GM18870 (cell line): ENCODE data around the gene GSTA2.
"Not testable (repeated sequence)": the region's sequence is repeated elsewhere in the genome, so short reads cannot be mapped to it uniquely, and the experiment has no call there.

Experiments
- ATAC-seq: cut with Tn5 transposase; IDR thresholded peaks from one replicate; pipeline ENCODE4 v1.9.1; 2021; ENCODE audit warnings: moderate library complexity; ENCODE audit not compliant: unreplicated experiment

The GSTA2 gene

DNA sequence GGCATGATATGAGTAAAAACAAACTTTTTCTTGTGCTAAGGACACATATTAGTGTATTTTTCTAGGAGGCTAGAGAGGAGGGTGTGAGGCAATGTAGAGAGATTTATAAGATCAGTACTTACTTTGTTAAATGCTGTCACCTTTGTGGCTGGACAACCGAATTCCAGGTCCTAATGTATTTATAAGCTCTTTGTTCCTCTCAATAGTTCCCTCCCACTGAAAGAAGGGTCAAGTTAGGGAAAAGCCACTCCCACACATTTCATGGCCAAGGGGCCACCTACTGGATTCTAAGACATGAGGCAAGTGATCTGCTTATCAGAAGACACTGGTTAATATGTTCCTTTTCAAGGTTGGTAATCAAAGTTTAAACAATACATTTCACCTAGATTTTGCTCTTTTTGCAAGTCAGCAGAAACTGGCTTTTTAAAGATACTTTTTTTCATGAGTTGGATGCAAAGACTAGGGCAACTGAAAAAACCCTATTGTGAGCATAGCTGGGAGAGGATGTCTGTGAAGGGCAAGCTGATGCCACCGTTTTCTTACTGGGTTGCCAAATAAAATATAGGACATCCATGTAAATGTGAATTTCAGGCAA, at the start of gene GSTA2:
GSTA2 (minus strand) TSS at position 154 of the 595 bp plus-strand sequence. CDS start 5,528 bp downstream, outside the sequence.
- not testable (repeated sequence) for ATAC-seq

DNA sequence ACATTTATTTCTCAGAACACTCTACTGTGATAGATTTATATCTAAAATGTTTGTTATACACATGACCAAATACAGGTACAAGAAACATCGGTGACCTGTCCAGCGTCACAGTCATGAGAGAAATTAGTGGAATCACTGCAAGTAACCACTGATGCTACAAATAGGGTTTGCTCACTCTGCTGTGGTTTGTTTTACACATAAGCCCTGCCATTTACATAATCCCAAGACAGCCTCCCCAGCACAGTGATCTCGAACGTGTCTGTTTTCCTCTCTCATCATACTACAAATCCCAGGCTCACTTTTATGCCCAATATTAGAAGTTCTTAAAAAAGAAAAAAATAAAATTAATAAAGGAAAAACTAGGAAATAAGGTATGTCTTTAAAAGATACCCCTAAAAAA, 46.5 kb upstream of the GSTA2 start:
- ATAC-seq, result not testable (repeated sequence)

DNA sequence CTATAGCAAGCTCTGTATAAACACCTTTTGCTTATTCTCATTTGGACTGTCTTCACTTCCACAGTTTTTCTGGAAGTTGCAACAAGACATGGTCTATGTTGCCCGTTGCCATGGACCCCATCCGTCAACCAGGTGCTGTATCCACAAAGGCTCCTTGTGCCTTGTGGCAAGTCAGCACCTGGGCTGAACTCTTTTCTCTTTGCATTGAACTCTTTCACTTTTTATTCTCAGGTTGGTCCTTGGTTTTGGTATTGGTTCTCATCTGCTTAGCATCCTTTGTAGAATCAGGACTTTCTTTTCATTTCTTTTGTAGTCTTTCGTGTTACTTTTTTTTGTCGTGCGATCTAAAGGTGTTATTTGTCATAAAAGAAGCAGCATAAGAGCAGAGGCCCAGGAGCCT, 45.4 kb upstream of the GSTA2 start:
- ATAC-seq, result no peak

DNA sequence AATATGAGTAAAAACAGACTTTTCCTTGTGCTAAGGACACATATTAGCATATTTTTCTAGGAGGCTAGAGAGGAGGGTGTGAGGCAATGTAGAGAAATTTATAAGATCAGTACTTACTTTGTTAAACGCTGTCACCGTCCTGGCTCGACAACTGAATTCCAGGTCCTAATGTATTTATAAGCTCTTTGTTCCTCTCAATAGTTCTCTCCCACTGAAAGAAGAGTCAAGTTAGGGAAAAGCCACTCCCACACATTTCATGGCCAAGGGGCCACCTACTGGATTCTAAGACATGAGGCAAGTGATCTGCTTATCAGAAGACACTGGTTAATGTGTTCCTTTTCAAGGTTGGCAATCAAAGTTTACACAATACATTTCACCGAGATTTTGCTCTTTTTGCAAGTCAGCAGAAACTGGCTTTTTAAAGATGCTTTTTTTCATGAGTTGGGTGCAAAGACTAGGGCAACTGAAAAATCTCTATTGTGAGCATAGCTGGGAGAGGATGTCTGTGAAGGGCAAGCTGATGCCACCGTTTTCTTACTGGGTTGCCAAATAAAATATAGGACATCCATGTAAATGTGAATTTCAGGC, 40.5 kb upstream of the GSTA2 start, which contains the start of gene GSTA1:
GSTA1 (minus strand) TSS at position 149 of the 588 bp plus-strand sequence. CDS start 4,549 bp downstream, outside the sequence.
- not testable (repeated sequence) for ATAC-seq

DNA sequence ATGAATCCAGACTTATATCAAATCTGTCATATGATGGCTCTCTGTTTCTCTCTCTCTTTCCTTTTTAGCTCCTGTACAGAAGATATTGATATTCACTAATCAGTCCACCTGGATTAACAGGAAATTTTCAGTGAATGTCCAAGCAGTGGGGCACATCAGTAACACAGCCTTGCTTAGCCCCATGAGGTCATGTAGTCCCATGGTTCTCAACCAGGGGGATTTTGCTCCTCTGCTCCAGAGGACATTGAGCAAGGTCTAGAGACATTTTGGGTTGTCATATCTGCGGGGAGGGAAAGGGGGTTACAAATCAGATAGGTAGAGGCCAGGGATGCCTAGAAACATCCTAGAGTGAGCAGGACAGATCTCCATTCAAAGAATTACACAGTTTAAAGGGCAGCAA, 39.5 kb upstream of the GSTA2 start:
- ATAC-seq, result no peak

DNA sequence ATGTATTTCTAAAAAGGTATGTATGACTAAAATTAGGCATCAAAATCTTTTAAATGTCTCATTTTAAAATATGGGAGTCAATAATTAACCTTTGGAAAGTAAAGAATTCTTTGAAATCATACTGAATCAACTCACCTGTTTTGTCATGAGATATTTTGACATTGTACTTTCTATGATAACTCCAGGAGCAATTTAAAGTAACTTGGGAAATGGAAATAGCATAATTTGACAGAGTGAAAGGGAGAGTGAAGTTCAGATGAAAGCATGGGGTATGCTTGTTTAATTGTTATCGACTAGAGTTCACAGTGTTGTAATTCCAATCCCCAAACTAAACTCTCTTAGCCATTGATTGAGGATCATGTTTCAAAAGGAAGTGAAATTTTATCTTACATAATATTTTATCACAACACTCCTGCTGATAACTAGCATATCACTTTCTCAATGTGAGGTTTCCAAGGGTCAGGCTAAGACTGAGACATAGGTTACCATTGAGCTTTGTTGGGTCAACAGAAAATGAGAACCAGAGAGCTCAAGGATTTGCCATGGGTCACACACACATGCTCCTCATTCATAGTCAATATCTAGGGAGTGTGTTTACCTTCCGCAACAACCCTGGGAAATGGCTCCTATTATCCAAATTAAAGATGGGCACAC, 38.0 kb upstream of the GSTA2 start:
- no peak for ATAC-seq

DNA sequence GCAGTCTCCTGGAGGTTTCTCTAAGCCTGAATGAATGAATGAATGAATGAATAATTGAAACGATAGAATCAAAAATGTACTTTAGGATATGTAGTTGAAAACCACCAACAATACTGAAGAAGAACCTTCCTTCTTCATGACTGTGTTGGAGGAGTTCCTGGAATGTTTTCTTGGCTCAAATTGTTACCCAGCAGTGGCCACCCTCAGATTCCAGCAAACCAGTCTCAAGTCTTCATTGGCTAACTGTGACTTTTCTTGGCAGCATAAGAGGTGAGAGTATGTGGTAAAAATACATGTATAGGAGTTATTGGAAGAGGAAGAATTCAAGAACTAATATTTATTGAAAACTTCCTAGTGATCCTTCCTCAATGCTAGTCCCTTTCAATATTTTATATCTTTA, 36.0 kb upstream of the GSTA2 start:
- ATAC-seq, result not testable (repeated sequence)

DNA sequence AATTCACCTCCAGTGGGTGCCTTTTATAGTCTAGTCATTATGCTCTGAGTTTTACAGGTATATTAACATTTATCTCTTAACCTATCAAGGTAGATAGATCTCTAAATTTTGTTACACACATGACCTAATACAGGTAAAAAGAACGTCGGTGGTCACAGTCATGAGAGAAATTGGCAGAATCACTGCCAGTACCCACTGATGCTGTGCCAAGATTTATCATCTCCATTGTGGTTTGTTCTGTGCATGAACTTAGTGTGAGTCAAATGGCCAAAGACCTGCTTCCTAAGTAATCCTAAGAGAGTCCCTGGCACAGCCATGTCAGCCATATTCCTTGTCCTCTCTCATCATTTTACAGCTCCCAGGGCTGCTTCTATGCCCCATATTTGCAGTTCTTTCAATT, 31.1 kb upstream of the GSTA2 start:
- ATAC-seq, result not testable (repeated sequence)

DNA sequence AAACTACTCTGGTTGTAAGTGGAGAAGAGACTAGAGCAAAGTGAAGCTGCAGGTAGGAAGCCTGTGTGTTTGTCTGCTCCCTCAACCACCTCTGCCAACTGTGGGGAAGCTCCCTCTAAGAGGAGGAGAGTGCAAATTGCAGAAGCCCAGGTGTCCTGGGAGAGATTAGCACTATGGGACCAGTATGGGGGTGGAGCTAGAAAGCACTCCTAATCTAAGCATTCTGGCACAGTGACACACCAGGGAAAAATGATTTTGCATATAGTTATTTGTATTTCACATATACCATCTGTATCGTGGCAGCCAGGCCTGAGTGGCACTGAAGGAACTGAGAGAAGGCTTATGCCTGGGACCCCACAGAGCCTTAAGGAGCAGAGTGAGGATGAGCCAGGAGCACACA, 27.6 kb upstream of the GSTA2 start:
- no peak for ATAC-seq

DNA sequence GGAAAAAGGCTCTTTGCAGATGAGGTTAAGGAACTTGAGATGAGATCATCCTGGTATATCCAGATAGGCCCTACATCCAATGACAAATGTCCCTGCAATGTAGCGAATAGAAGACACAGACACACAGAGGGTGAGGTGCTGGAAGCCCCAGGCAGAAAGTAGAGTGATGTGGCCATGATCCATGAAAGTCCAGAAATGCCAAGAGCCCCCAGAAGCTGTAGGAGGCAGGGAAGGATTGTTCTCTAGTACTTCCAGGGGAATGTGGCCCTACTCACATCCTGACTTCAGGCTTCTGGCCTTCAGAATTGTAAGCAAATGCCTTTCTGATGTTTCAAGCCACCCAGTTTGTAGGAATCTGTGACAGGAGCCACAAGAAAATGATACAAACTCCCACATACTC, 26.4 kb upstream of the GSTA2 start:
- not testable (repeated sequence) for ATAC-seq

DNA sequence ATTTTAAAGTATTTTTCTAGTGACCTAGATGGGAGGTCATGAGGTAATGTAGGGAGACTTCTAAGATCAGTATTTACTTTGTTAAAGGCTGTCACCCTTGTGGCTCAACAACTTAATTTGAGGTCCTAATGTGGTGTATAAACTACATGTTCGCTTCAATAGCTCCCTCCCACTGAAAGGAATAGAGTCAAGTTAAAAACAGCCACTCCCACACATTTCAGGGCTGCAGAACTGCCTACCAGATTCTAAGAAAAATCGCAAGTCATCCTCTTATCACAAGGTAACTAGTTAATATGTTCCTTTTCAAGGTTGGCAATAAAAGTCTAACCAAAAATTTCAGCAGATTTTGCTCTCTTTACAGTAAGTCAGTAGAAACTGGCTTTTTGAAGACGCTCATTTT, 25.2 kb upstream of the GSTA2 start:
- ATAC-seq, result no peak

DNA sequence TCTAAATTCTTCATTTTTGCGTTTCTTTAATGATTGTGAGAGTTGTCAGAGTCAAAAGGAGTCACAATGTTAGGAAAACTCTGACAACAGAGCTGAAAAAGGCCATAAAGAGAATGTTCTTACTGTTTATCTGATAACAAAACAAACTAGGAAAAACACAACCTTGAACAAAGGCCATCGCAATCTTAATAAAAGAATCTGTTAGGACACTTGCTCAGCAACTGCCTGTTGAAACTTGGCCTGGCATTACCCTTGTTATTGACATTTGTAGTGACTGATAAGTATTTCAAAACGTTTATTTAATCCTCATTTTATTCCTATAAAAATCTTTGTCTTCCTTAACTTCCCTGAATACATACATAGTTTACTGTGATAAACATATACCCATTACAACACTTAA, 24.6 kb upstream of the GSTA2 start:
- ATAC-seq, result no peak

DNA sequence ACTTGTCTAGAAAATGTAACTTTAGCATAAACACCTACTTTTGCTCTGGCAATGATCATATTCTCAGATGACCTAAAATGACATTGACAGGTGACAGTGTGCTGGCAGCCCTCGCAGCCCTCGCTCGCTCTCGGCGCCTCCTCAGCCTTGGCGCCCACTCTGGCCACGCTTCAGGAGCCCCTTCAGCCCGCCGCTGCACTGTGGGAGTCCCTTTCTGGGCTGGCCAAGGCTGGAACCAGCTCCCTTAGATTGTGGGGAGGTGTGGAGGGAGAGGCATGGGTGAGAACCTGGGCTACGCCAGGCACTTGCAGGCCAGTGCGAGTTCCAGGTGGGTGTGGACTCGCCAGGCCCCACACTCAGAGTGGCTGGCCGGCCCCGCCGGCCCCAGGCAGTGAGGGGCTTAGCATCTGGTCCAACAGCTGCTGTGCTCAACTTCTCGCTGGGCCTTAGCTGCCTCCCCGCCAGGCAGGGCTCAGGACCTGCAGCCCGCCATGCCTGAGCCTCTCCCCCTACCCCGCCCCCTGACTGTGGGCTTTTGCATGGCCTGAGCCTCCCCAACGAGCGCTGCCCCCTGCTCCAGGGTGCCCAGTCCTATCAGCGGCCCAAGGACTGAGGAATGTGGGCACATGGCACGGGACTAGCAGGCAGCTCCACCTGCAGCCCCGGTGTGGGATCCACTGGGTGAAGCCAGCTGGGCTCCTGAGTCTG, 23.1 kb upstream of the GSTA2 start:
- no peak for ATAC-seq

DNA sequence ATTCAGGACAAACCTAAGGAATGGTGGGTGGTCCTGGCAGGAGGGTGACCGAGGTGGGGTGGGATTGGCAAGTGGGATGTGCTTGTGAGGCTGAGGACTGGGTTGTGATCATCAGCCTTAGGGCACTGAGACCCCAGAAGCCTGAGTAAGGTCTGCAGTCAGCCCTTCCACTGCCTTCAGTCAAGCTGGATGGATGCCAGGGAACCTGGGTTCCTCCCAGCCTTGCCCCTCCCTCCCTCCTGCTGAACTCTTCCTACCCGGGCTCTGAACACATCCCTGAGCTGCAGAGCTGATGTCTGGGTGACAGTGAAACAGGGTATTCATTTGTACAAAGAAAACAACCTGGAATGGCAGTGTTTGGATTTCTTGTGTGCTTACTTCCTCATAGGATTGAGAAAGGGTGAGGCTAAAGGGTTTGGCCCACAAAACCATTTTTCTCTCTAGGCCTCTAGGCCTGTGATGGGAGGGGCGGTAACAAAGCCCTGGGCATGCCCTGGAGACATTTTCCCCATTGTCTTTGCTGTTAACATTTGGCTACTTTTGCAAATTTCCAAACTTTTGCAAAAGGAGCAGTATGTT, 19.5 kb upstream of the GSTA2 start:
- not testable (repeated sequence) for ATAC-seq

DNA sequence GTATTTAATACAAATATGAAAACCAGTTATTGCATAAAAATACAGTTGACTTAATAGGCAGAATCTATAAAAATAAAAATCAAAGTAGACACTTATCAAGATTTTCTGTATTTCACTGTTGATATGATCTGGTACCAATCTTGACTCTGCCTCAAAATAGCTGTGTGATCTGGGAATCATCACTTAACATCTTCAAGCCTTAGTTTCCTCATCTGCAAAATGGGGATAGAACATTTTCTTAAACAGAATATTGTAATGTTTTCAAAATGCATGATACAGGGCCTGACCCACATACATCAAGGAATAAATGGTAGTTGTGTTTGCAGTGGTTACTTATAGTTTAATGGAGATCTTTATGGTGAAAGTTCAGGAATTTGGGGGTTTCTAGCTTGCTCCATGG, 18.9 kb upstream of the GSTA2 start:
- ATAC-seq, result not testable (repeated sequence)

DNA sequence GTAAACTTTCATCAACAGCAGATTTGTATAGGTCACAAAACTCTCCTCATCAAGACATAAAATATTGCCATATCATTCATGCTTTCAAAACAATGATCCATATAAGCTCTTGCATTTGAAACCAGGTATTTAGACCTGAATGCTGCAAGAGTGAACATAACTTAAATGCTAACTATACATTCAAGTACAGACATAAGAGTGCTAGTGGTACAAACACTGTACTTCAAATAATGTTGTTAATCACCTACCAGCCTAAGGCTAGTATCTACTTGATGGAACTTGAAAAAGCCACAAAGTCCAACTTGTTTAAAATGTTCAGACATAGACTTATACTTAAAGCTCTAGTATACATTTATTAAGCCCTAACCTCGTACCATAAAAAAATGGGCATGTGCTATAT, 16.0 kb upstream of the GSTA2 start:
- ATAC-seq, result no peak

DNA sequence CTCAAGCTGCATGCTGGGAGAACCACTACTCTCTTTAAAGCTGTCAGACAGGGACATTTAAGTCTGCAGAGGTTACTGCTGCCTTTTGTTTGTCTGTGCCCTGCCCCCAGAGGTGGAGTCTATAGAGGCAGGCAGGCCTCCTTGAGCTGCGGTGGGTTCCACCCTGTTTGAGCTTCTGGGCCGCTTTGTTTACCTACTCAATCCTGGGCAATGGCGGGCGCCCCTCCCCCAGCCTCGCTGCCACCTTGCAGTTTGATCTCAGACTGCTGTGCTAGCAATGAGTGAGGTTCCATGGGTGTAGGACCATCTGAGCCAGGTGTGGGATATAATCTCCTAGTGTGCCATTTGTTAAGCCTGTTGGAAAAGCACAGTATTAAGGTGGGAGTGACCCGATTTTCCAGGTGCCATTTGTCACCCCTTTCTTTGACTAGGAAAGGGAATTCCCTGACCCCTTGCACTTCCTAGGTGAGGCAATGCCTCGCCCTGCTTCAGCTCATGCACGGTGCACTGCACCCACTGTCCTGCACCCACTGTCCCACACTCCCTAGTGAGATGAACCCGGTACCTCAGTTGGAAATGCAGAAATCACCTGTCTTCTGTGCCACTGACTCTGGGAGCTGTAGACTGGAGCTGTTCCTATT, 13.6 kb upstream of the GSTA2 start:
- ATAC-seq, result not testable (repeated sequence)

DNA sequence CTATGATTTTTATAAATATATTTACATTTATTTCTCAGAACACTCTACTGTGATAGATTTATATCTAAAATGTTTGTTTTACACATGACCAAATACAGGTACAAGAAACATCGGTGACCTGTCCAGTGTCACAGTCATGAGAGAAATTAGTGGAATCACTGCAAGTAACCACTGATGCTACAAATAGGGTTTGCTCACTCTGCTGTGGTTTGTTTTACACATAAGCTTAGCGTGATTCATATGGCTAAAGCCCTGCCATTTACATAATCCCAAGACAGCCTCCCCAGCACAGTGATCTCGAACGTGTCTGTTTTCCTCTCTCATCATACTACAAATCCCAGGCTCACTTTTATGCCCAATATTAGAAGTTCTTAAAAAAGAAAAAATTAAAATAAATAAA, 6.1 kb upstream of the GSTA2 start:
- ATAC-seq, result not testable (repeated sequence)

DNA sequence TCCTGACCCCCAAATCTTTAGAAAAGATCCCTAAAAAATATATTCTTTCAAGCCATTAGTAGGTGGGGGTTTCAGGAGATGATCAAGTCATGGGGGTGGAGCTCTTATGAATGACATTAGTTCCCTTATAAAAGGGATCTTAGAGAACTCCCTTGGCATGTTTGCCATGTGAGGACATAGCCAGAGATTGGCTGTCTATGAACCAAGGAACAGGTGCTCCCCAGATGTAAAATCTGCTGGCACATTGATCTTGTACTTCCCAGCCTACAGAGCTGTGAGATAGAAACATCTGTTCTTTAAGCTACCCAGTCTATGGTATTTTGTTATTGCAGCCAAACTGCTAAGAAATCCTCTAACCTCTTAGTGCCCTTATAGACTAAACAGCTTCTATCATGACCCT, 4.4 kb upstream of the GSTA2 start:
- not testable (repeated sequence) for ATAC-seq

DNA sequence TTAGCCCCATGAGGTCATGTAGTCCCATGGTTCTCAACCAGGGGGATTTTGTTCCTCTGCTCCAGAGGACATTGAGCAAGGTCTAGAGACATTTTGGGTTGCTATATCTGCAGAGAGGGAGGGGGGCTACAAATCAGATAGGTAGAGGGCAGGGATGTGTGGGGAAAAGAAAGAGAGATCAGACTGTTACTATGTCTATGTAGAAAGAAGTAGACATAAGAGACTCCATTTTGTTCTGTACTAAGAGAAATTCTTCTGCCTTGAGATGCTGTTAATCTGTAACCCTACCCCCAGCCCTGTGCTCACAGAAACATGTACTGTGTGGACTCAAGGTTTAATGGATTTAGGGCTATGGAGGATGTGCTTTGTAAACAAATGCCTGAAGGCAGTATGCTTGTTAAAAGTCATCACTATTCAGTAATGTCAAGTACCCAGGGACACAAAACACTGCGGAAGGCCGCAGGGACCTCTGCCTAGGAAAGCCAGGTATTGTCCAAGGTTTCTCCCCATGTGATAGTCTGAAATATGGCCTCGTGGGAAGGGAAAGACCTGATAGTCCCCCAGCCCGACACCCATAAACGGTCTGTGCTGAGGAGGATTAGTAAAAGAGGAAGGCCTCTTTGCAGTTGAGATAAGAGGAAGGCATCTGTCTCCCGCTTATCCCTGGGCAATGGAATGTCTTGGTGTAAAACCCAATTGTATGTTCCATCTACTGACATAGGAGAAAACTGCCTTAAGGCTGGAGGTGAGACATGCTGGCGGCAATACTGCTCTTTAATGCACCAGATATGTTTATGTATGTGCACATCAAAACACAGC, 1.4 kb downstream of the GSTA2 start:
- ATAC-seq, result not testable (repeated sequence)
